ENCODE measurements around the gene AP1G2.
"Not testable (repeated sequence)": the region's sequence is repeated elsewhere in the genome, so short reads cannot be mapped to it uniquely, and the experiment has no call there.

Gene AP1G2

DNA sequence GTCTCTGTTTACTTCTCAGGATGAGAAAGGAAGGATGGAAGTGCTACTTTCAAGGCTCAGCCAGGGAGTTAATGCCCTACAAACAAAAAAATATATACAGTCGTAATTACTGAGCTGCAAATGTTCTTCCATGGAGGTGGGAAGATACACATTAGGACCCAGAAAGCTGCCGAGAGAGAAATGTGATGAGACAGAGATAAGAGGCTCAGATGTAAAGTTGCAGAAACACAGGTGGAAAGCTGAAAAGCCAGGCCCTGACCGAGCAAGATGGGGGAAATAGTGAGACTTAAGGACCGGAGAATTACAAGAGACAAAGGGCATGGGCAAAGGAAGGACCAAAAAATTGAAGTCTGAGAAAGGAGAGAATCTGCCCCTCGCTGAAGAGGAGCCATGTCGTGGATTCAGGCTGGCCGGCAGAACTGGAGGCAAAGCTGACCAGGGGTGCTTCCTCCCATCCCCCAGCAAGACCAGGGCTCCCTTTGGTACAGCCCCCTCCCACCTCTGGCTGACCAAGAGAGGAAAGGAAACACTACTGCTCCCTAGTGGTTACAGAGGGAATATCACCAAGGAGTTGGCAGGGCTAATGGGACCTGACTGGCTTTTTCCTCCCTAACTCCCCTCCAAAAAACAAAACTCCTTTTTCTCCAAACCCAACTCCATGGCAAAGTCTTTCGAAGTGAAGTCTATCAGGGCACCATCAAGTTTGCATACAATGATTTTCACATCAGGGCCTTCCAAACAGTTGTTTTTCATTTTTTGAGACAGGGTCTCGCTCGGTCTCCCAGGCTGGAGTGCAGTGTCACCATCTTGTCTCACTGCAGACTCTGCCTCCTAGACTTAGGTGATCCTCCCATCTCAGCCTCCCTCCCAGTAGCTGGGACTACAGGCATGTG is 28.1 kb downstream of the AP1G2 start:
- peak in 1 of 3 donors; percentile 30 for DNase-seq (ENCODE audit: low read depth in 3 of 3)

DNA sequence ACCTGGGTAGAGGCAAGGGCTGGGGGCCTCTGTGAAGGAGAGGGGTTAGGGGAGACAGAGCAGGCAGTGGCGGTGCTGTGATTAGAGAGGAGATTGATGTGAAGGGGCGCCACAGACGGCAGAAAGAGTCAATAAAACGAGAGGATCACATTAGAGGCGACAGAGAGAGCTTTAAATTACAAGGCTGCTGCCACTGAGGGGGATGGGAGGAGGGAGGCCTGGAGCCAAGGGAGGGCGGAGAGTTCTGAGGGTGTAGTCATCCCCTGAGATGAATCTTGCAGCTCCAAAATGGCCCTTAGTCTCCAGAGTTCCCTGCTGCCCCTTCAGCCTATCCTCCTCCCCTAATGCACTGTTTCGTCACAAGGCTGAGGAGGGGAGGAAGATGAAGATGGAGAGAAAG is 28.8 kb downstream of the AP1G2 start:
- no peak for DNase-seq (ENCODE audit: low read depth in 3 of 3)

DNA sequence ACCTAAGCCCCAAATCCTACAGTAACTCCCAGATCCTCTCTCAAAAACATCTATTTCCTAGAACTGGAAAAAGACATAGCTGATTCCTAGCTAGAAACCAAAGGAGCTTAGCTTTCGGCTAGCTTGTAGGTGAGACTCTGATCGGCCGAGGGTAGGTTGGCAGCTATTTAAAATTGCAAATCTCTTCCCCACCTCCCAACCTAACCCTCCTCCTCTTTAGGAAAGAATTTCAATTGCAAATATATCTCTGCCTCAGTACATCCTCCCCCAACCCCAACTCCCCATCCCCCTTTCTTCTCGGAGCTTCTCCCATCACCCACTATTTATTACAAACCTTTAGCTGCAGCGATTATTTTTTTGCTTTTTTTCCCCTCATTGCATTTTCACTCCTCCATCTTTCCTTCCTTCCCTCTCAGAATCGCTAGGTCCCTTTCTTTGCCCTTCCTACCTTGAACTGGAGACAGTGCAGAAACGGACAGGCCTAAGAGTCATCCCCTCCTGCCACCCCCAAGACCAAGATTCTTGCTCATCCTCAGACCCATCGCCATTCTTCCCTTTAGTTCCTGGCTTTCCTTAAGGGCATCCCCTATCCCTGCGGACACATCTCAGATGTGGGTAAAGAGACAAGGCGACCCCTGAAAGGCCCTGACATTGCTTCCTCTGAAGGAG is 29.4 kb downstream of the AP1G2 start:
- DNase-seq (ENCODE audit: low read depth in 3 of 3): no peak

DNA sequence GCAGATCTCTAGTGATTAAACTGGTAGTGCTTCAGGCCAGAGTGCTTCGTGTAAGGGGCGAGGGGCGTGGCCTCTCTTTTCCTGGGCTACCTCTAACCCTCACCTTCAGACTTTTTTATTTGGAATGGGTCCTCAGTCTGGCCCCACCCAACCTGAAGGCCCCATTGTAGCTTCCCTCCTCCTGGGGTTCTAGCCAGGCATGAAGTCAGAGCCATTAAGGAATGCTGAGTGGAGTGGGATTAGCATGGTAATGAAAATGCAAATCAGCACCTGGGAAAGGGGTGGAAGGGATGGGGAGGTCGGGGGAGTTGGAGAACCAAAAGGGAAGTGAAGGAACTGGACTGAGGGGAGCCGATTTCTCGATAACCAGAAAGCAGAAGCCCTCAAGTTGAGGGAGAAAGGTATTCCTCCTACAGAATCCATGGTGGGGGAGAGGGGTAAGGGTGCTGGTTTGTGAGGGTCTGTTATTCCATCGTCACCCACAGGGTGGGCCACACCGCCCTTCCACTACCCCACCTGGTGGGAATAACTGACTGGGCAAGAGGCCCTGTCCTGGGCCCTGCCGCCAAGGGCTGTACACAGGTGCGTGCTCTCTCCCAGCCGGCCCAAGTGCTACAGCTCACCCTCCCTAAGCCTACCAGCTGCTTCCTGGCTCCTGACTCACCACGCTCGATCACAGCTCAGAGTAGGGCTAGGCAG is 30.1 kb downstream of the AP1G2 start:
- DNase-seq (ENCODE audit: low read depth in 3 of 3): no peak

DNA sequence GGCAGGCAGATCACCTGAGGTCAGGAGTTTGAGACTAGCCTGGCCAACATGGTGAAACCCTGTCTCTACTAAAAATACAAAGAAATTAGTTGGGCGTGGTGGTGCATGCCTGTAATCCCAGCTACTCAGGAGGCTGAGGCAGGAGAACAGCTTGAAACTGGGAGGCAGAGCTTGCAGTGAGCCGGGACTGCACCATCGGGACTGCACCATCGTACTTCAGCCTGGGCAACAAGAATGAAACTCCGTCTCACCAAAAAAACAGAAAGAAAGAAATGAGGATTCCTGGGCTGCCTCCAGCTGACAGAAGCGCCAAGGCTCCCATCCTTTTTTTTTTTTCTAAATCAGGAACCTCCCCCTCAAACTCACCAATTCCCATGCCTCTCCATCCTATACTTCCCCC is 30.7 kb downstream of the AP1G2 start:
- DNase-seq (ENCODE audit: low read depth in 3 of 3): not testable (repeated sequence)

DNA sequence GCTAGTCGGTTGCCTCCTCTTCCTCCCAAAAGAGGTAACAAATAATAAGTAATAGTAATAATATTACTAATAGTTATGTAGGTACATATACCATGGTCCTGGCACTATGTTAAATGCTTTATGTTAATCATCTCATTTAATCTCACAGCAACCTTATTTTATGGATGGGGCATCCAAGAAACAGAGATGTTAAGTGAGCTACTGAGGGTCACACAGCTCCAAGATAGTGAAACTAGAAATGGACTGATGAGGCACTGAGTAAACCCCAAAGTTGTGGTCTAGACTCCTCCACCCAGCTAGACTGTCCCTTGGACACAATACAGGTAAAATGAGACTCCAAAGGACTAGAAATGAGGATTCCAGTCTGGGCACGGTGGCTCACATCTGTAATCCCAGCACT is 31.1 kb downstream of the AP1G2 start:
- no peak for DNase-seq (ENCODE audit: low read depth in 3 of 3)

DNA sequence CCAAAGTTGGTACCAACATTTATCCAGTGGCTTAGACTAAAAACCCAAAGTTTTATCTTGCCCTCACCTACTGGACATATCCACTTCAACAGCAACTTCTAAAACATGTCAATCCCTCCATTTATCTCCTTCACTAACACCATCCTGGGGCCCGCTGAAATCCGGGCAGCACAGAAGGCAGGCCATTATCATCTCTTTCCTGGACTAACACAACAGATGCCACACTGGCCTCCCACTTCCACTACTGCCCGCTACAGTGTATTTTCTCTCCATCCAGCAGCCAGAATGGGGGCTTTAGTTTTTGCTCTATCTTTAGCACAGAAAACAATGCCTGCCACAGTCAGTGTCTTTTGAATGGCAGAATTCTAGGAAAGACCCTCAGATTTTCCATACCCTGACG is 31.6 kb downstream of the AP1G2 start:
- no peak for DNase-seq (ENCODE audit: low read depth in 3 of 3)

DNA sequence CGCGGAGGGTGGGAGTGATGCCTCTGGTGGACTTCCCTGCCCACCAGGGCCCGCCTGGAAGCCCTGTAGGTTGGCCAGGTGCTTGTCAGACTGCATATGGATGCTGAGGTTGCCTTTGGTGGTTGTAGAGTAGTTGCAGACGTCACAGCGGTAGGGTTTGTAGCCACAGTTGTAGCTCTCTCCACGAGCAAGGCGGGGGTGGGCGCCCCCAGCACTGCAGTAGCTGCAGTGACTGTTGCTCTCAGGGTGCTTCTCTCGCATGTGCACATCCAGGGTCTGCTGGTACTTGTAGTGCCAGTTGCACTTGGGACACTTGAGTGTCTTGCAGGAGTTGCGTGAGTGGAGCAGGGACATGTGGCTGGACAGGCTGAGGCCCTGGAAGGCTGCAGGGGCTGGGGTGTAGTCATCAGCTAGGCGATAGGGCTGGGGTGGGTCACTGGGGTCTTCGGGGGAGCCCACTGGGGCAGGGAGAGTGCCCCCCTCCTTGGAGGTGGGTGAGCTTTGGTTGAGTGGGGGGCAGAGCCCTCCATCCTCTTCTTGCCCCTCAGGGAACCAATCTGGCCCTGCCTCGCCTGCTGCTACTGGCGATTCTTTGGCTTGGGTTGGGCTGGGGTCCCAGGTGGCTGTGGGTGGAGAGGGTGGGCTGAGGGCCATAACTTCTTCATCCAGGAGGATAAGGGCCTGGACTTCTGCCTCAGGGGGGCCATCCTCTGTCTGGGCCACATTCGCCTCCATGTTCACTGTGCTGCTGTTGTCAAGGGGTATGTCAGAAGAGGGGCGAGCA is 33.7 kb downstream of the AP1G2 start:
- no peak for DNase-seq (ENCODE audit: low read depth in 3 of 3)

DNA sequence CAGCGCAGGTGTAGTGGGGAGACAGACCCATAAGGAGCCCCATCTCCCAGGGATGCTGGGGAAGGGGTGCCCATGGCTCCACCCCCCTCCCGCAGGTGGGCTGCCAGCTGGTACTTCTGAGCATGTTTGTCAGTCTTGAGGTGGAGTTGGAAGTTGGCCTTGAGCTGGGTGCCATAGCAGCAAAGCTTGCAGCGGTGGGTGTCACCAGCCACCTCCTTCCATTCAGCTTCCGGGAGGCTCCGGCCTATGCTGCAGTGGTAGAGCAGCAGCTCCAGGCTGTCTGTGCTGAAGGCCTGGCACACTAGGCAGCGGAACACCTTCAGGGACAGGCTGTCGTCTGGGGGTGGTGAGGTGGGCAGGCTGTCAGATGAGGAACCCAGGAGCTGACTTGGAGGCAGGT is 34.9 kb downstream of the AP1G2 start:
- DNase-seq (ENCODE audit: low read depth in 3 of 3): no peak

DNA sequence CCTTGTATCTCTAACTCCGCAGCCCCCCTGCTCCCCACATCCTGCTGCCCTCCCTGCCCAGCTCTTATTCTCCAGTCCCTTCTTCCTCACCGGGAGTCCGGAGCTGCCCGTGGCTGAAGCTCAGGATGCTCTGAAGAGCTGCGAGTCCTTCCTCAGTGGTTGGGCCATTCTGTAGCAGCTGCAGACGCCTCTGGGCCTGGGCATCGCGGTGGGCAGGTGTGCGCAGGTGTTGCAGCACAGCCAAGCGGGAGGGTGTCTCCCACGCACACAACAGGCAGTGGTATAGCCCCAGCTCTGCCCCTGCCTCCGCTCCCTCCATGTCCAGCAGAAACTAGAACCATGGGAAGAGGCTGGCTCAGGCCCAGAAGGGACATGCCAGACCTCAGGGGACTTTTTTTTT is 36.2 kb downstream of the AP1G2 start:
- DNase-seq (ENCODE audit: low read depth in 3 of 3): no peak

DNA sequence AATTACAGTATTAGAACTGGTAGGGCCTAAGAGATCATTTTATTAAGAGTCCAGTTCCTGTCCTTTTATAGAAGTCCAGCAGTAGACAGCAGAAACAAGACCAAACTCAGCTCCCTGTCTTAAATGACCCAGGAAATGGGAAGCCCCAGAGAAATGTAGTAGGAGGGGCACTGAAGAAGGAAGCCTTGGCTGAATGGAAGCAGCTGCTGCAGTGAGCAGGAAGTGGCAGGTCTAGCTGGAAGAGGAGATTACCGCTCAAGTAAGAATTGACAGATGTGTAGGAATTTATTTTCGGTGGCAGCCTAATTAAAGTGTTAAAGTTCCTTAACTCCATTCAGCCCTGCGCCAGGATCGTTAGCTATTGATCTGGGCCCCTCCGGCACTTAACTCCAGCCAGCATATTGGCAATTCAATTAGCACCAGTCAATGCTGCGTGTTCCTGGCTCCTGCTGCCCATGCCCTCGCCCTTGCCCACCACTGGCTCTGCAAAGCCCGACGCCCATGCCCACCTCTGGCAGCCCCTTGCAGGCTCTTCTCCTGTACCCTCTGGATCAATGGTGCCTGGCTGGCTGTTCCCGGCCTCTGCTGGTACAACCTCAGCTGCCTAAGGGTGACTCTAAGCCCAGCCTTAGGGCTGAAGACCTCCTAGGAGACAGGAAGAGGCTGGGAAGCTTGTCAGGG is 37.1 kb downstream of the AP1G2 start:
- no peak for DNase-seq (ENCODE audit: low read depth in 3 of 3)

DNA sequence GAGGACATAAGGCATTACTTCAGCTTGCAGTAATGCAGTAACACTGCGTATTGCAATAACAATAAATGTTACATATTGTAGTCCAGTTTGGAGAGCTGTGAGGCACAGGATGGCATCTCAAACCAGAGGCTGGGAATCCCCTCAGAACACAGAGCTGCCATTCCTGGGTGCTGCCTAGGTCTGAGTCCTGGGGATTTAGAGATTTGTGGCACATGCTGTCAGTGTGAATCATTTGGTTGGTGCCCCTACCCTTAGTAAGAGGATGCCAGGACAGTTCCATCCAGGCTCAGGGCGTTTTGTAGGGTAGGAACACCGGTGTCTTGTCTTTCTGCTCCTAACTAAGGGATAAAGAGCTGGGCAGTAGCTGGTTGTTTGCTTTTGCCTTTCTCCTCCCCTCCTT is 38.6 kb downstream of the AP1G2 start:
- DNase-seq (ENCODE audit: low read depth in 3 of 3): no peak

DNA sequence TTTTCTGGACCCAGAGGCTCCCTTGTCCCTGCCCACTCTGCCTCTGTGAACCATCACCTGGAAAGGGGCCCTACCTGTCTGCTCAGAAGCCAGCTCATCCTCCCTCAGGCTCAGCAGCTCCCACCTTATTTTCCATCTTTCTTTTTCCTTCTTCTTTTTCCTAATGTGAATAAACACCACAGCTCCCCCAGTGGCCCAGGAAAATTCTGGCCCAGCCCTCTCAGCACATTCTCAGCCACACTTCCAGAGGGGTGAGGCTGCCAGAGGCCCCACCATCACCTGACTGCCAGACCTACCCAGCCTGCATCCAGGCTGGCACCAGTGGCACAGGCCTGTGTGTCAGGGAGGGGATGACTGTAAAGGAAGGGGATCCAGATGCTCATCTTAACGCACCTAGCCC is 39.0 kb downstream of the AP1G2 start:
- DNase-seq (ENCODE audit: low read depth in 3 of 3): no peak

DNA sequence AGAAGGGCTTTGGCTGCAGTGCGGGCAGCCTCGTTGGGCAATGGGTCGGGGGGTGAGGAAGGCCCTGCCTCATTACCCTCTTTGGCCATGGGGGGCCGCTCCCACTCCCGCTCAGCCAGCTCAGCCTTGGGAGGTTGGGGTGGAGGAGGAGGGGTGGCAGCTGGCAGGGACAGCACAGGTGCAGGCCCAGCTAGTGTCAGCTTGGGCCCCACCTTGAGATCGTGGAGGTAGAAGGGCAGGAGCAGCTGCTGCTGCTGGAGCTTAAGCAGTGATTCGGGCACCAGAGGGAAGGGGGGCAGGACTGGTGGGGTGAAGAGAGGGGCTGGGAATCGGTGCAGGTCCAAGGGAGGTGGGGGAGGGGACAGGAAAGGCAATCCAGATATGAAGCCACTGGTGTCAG is 42.0 kb downstream of the AP1G2 start:
- DNase-seq (ENCODE audit: low read depth in 3 of 3): no peak

DNA sequence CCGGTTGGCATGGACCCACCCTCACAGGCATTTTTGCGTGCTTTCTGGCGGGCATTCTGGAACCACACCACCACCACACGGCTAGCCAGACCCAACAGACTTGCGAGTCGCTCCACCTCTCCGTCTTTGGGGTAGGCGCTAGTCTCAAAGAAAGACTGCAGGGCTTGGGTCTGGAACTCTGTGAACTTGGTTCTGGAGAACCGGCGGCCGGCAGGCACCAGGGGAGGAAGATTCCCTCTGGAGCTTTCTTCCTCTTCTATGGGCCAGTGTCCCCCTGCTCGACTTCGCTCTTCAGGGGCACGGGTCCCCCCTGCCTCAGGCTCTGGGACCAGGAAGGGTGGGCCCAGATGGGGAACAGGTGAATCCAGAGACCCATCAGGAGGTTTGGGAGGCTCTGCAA is 42.6 kb downstream of the AP1G2 start:
- DNase-seq (ENCODE audit: low read depth in 3 of 3): no peak

DNA sequence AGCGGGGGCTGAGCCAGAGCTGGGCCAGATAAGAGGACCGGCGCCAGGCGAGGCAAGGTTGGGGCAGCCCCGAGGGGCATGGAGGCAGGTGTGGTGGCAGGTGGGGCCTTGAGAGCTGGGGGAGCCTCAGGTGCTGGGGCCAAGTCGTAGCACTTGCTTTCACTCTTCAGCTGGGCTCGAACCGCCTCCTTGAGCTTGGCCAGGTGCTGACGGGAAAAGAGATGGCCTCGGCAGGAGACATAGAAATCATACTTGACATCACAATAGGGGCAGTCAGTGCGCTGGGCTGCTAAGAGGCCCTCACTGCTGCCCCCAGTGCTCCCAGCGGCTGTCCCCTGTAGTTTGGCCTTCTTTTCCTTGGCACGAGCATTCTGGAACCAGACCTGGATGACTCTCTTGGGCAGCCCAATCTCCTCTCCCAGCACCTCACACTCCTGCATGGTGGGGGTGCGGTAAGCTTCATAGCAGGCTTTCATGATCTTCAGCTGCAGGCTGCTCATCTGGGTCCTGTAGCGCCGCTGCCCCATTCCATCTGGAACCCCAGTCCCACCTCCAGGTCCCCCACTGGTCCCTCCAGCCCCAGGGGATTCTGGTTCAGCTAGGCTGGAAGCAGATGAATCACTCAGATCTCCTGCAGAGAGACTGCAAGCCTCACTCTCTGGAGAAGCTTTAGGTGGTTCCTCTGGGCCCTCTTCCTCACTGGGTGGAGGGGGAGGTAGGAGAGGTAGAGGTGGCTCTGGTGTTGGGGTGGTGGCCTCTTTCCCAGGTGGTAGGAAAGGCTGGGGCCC is 44.2 kb downstream of the AP1G2 start:
- no peak for DNase-seq (ENCODE audit: low read depth in 3 of 3)

DNA sequence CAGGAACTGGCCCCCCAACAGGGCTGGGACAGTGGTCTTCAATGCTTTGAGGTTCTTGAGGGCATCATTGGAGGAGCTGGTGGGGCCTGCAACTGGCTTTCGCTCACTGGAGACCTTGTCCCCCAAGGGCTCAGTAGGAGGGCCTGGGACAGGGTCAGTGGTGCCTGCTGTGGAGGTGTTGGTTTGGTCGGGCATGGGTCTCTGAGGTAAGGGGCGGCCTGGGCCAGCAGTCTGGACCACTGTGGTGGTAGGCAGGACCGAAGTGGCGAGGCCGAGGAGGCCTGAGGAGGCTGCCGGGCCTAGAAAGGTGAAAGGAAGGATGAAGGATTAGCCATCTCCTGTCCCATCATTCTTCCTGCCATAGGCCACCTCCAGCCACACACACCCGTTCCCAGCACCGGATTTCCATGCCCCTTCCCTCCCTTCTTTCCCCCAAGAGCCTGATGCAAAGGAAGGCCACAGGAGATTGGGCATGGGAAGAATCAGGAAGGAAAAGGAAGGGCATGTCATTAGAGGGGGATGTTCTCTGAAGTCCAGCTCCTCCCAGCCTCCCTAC is 44.9 kb downstream of the AP1G2 start:
- no peak for DNase-seq (ENCODE audit: low read depth in 3 of 3)

DNA sequence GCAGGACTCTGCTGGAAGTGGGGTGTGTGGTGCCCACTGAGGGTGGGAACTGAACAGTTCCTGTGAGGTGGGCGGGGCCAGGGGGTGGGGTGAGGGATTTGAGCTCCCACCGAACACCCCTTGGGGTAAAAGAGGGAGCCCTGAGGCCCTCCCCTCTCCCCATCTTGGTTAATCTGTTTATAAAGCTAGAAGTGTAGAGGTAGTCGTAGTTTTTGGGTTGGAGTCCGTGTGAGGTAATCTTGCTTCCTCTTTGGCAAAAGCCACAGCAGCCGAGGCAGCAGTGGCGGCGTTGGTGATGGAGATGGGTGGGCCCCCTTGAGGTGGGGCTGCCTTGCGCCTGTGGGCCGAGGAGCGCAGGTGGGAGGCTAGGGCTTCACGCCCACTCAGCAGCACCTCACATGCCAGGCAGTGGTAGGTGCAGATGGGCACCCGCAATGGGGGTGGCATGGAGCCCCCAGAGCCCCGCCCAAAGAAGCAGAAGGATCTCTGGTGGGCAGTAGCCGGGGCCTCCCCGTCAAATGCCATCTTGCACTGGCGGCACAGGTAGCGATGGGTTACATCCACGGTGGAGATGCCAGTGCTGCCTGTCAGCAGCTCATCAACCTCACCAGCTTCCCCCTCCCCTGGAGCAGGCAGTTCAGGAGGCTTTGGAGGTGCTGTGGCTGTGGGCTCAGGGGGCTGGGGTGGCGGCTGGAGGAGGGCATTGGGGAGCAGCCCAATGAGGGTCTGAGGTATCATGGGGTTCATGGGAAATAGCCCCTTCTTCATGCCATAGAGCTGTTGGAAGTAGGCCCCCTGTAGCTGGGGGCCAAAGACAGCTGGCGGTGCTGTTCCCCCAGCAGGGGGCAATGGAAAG is 45.6 kb downstream of the AP1G2 start:
- no peak for DNase-seq (ENCODE audit: low read depth in 3 of 3)

DNA sequence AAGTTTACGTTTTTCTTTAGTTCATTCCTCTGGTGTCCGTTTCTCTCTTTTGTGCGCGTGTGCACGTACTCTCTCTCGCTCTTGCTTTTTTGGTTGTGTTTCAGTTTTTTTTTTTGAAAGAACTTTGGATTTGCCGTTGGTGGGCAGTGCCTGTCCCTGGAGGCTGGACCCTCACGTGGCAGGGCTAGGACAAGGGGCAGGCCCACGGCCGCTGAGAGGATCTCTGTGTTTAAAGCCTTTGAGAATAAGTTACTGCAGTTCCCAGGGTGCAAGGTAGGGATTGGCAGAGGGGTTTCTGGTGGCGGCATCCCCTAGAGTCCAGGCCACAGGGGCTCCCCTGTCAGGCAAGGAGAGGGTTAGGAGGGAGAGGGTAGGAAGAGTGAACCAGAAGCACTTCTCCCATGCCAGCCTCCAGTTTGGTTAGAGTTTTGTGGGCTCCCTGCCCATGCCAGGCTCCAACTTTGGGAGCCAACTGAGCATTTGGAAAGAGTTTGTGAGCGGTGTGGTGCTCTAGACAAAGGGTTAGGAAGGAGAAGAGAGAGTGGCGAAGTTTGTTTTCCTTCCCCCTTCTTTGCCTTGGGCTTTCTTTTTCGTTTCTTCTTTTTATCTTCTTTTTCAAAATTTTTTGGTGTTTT is 46.6 kb downstream of the AP1G2 start:
- no peak for DNase-seq (ENCODE audit: low read depth in 3 of 3)
